ENCODE data around the gene TTC7B.

Gene TTC7B

DNA sequence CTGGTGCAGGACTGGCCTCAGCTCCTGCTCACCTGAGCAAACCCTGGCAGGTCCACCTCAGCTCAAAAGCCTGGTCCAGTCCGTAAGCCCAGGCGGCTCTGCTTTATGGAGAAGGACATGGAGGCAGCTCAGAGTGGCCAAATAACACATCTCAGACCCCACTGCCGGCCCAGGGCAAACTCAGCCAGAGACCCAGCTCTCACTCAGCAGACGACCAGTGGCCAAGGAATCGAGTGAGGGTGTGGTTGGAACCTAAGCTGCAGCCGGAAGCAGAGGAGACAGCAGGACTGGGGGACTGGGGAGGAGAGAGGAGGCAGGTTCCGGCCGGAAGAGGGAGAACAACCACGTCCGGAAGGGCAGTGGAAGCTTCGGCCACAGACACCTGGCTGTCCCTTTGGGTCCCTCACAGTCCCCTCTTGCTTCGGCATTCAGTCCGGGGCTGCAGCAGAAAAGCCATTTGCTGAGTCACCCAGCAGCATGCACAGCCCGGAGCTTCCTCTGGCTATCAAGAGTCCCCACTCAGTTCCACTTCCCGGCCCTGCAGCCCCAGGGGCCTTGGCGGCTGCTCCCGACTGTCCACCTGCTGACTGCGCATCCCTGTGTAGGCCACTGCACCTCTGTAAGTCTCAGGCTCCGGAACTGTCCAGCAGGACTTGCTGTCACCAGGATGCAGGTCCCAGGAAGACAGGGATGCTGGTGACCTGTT is 315.4 kb downstream of the TTC7B start:
- no peaks in the 10 kb centered on the region for H3K9me2 ChIP-seq (ENCODE audit: low read depth, low read length)
- H3K4me2 ChIP-seq (ENCODE audit: low read length), result no peak overlapping the region
- H3K79me2 ChIP-seq (ENCODE audit: insufficient read depth, low read length), result no peaks in the 10 kb centered on the region
- H3K4me1 ChIP-seq (ENCODE audit: insufficient read depth, low read length, severe bottlenecking), result no peaks in the 10 kb centered on the region
- H3K9me3 ChIP-seq (ENCODE audit: low read length), result no peaks in the 10 kb centered on the region
- H3K27ac ChIP-seq (ENCODE audit: low read depth, low read length, poor library complexity, severe bottlenecking), result no peak overlapping the region
- TF ChIP-seq, protein P1, sequence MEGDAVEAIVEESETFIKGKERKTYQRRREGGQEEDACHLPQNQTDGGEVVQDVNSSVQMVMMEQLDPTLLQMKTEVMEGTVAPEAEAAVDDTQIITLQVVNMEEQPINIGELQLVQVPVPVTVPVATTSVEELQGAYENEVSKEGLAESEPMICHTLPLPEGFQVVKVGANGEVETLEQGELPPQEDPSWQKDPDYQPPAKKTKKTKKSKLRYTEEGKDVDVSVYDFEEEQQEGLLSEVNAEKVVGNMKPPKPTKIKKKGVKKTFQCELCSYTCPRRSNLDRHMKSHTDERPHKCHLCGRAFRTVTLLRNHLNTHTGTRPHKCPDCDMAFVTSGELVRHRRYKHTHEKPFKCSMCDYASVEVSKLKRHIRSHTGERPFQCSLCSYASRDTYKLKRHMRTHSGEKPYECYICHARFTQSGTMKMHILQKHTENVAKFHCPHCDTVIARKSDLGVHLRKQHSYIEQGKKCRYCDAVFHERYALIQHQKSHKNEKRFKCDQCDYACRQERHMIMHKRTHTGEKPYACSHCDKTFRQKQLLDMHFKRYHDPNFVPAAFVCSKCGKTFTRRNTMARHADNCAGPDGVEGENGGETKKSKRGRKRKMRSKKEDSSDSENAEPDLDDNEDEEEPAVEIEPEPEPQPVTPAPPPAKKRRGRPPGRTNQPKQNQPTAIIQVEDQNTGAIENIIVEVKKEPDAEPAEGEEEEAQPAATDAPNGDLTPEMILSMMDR (IDR thresholded peaks at IDR 0.05; ENCODE audit: low read length), result no peak
- no peak for TF ChIP-seq EZH2 (IDR thresholded peaks at IDR 0.05; ENCODE audit: borderline replicate concordance, low read length)
- no peak overlapping the region for H3K4me3 ChIP-seq (ENCODE audit: low read depth, low read length, poor library complexity, severe bottlenecking)
- no peaks in the 10 kb centered on the region for H3K36me3 ChIP-seq (ENCODE audit: insufficient read depth, low read length)
- no peak overlapping the region for H2AFZ ChIP-seq (ENCODE audit: low read length)
- H3K27me3 ChIP-seq (ENCODE audit: insufficient read depth, low read length), result no peaks in the 10 kb centered on the region
- no peaks in the 10 kb centered on the region for H4K20me1 ChIP-seq (ENCODE audit: insufficient read depth, low read length)
- H3K9ac ChIP-seq (ENCODE audit: low read length), result no peak overlapping the region
- no peaks in the 10 kb centered on the region for H3F3A ChIP-seq (ENCODE audit: insufficient read depth, low read length)

DNA sequence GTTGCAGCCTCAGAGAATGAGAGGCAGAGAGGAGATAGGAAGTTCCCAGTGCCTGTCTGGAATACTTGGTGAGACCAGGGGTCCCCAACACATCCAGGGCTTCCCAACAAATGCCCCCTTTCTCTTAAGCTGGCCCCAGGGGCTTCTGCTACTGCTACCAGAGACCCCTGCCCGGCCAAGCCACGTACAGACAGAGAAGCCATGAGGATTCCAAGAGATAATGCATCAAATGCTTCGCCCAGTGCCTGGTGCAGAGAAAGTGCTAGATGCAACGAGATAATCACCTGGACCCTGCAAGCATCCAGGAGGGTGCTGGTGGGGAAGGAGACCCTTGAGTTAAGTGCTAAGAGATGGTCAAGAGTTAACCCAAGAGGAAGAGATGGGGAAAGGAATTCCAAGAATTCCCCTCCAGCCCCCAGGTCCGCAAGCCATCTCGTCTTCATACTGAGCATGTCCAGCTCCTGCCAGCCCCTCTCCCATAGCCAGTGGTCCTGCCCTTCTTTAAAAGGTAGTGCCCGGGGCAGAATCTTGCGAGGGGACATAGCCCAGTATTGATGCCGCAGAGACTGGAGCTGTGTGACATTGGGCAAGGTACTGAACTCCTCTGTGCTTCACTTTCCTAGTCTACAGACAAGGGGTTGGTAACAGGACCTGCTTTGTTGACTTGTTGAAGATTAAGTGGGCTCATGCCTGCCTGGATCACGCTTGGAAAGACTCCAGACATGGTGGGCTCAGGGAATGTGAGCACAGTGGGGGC is 316.1 kb downstream of the TTC7B start:
- H4K20me1 ChIP-seq (ENCODE audit: insufficient read depth, low read length), result no peaks in the 10 kb centered on the region
- H3K4me3 ChIP-seq (ENCODE audit: low read depth, low read length, poor library complexity, severe bottlenecking), result no peak overlapping the region
- no peak for TF ChIP-seq EZH2 (IDR thresholded peaks at IDR 0.05; ENCODE audit: borderline replicate concordance, low read length)
- TF ChIP-seq, protein P1 (IDR thresholded peaks at IDR 0.05; ENCODE audit: low read length), result no peak
- no peaks in the 10 kb centered on the region for H3K9me2 ChIP-seq (ENCODE audit: low read depth, low read length)
- H3F3A ChIP-seq (ENCODE audit: insufficient read depth, low read length), result no peaks in the 10 kb centered on the region
- no peaks in the 10 kb centered on the region for H3K36me3 ChIP-seq (ENCODE audit: insufficient read depth, low read length)
- H2AFZ ChIP-seq (ENCODE audit: low read length), result no peak overlapping the region
- H3K27ac ChIP-seq (ENCODE audit: low read depth, low read length, poor library complexity, severe bottlenecking), result no peak overlapping the region
- H3K27me3 ChIP-seq (ENCODE audit: insufficient read depth, low read length), result no peaks in the 10 kb centered on the region
- no peak overlapping the region for H3K9ac ChIP-seq (ENCODE audit: low read length)
- no peaks in the 10 kb centered on the region for H3K9me3 ChIP-seq (ENCODE audit: low read length)
- no peaks in the 10 kb centered on the region for H3K4me1 ChIP-seq (ENCODE audit: insufficient read depth, low read length, severe bottlenecking)
- H3K4me2 ChIP-seq (ENCODE audit: low read length), result no peak overlapping the region
- H3K79me2 ChIP-seq (ENCODE audit: insufficient read depth, low read length), result no peaks in the 10 kb centered on the region

DNA sequence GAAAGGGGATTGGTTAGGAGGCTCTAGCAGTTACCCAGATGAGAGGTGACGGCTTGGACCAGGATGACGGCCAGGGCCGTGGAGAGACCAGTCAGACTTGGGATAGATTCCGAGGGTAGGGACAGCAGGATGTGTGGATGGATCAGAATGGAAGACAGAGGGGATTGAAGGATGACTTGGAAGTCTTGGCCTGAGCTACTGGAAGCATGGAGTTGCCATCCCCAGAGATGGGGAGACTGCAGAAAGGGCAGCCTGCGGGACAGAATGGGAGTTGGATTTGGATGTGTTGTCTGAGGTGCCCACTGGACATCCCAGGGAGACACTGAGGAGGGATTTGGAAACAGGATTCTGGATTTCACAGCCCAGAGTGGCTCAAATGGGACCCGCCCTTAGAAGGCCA is 317.1 kb downstream of the TTC7B start:
- Histone ChIP-seq H3K27ac (ENCODE audit: low read depth, low read length, poor library complexity, severe bottlenecking) (no peak overlapping the region), H3K4me2 (ENCODE audit: low read length) (no peak overlapping the region), H3K9ac (ENCODE audit: low read length) (no peak overlapping the region), H3K4me1 (ENCODE audit: insufficient read depth, low read length, severe bottlenecking) (no peaks in the 10 kb centered on the region), H3K4me3 (ENCODE audit: low read depth, low read length, poor library complexity, severe bottlenecking) (no peak overlapping the region), H3K9me2 (ENCODE audit: low read depth, low read length) (no peaks in the 10 kb centered on the region), H3K36me3 (ENCODE audit: insufficient read depth, low read length) (no peaks in the 10 kb centered on the region), H4K20me1 (ENCODE audit: insufficient read depth, low read length) (no peaks in the 10 kb centered on the region), H3K9me3 (ENCODE audit: low read length) (no peaks in the 10 kb centered on the region), H2AFZ (ENCODE audit: low read length) (no peak overlapping the region), H3F3A (ENCODE audit: insufficient read depth, low read length) (no peaks in the 10 kb centered on the region), H3K79me2 (ENCODE audit: insufficient read depth, low read length) (no peaks in the 10 kb centered on the region), H3K27me3 (ENCODE audit: insufficient read depth, low read length) (no peaks in the 10 kb centered on the region)
- TF ChIP-seq, protein P1 (IDR thresholded peaks at IDR 0.05; ENCODE audit: low read length), result no peak
- no peak for TF ChIP-seq EZH2 (IDR thresholded peaks at IDR 0.05; ENCODE audit: borderline replicate concordance, low read length)
